ENCODE measurements around the gene CAMK4.
"Not testable (repeated sequence)": the region's sequence is repeated elsewhere in the genome, so short reads cannot be mapped to it uniquely, and the experiment has no call there.

CAMK4 gene

DNA sequence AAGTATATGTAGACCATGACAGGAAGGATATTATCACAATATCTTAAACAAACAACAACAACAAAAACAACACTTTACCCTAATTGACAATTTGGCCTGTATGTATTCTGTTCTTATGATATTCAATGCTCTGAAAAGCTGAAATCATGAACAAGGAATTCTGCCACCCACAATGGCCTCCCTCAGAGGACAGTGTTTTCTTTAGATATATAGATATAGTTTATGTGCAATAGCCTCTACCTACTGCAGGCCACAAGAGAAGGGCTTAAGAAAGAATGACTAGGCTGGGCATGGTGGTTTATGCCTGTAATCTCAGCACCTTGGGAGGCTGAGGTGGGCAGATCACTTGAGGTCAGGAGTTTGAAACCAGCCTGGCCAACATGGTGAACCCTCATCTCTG, 183.4 kb downstream of the CAMK4 start:
- DNase-seq (ENCODE audit: low read depth): no peak
- TF ChIP-seq, protein P1, sequence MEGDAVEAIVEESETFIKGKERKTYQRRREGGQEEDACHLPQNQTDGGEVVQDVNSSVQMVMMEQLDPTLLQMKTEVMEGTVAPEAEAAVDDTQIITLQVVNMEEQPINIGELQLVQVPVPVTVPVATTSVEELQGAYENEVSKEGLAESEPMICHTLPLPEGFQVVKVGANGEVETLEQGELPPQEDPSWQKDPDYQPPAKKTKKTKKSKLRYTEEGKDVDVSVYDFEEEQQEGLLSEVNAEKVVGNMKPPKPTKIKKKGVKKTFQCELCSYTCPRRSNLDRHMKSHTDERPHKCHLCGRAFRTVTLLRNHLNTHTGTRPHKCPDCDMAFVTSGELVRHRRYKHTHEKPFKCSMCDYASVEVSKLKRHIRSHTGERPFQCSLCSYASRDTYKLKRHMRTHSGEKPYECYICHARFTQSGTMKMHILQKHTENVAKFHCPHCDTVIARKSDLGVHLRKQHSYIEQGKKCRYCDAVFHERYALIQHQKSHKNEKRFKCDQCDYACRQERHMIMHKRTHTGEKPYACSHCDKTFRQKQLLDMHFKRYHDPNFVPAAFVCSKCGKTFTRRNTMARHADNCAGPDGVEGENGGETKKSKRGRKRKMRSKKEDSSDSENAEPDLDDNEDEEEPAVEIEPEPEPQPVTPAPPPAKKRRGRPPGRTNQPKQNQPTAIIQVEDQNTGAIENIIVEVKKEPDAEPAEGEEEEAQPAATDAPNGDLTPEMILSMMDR (IDR thresholded peaks at IDR 0.05; ENCODE audit: control insufficient read depth, extremely low read depth, insufficient read depth): no peak
- no peak overlapping the region for H3K4me3 ChIP-seq (ENCODE audit: low read depth, low read length)

DNA sequence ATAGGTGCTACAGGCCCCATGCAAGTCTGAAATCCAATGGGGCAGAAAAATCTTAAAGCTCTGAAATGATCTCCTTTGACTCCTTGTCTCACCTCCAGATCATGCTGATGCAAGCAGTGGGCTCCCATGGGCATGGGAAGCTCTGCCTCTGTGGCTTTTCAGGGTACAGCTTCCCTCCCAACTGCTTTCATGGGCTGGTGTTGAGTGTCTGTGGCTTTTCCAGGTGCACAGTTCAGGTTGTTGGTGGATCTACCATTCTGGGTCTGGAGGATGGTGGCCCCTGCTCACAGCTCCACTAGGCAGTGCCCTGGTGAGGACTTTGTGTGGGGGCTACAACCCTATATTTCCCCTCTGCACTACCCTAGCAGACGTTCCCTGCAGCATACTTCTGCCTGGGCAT, 184.6 kb downstream of the CAMK4 start:
- TF ChIP-seq, protein P1 (IDR thresholded peaks at IDR 0.05; ENCODE audit: control insufficient read depth, extremely low read depth, insufficient read depth): no peak
- no peak for DNase-seq (ENCODE audit: low read depth)
- H3K4me3 ChIP-seq (ENCODE audit: low read depth, low read length): no peak overlapping the region

DNA sequence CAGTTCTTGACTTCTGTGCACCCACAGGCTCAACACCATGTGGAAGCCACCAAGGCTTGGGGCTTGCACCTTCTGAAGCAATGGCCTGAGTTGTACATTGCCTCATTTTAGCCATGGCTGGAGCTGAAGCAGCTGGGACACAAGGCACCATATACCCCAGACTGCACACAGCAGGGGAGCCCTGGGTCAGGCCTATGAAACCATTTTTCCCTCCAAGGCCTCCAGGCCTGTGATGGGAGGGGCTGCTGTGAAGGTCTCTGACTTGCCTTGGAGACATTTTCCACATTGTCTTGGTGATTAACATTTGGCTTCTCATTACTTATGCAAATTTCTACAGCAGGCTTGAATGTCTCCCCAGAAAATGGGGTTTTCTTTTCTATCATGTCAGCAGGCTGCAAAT, 185.1 kb downstream of the CAMK4 start:
- not testable (repeated sequence) for DNase-seq (ENCODE audit: low read depth); H3K4me3 ChIP-seq (ENCODE audit: low read depth, low read length)

DNA sequence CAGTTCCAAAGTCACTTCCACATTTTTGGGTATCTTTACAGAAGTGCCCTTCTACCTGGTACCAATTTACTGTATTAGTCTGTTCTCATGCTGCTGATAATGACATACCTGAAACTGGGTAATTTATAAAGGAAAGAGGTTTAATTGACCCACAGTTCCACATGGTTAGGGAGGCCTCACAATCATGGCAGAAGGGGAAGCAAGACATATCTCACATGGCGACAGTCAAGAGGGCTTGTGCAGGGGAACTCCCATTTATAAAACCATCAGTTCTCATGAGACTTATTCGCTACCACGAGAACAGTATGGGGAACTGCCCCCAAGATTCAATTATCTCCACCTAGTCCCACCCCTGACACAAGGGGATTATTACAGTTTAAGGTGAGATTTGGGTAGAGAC, 185.9 kb downstream of the CAMK4 start:
- not testable (repeated sequence) for H3K4me3 ChIP-seq (ENCODE audit: low read depth, low read length); DNase-seq (ENCODE audit: low read depth)

DNA sequence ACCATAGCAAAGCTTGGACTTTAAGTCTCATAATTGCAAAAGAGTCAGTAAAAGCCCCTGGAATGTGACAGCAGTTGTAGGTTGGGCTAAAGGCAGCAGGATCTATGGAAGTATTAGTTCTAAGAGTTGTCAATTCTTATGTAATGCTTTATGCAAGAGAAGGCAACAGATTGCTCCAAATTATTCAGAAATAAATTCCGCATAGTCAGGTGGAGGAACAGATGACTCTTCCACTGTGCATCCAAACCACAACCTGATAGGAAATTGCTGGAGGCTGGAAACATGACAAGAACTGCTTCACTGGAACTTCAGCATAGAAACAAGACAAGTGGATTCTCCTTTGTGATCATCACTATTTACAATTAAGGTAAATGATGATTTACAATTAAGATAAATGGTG, 187.1 kb downstream of the CAMK4 start:
- TF ChIP-seq, protein P1 (IDR thresholded peaks at IDR 0.05; ENCODE audit: control insufficient read depth, extremely low read depth, insufficient read depth): no peak
- DNase-seq (ENCODE audit: low read depth): no peak

DNA sequence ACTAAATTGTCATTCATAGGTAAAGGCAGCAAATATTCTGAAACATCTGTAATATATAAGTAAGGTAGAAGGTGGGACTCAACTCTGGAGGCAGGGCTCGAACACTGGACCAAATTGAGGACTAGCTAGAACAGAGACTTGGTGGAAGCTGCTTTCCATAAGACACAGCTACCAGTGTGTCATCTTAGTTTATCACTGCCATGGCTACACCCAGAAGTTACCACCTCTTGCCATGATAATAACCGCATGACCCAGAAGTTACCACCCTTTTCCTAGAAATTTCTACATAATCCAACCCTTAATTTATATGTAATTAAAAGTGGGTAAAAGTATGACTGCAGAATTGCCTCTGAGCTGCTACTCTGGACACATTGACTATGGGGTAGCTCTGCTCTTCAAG, 188.4 kb downstream of the CAMK4 start:
- TF ChIP-seq, protein P1 (IDR thresholded peaks at IDR 0.05; ENCODE audit: control insufficient read depth, extremely low read depth, insufficient read depth): no peak
- H3K4me3 ChIP-seq (ENCODE audit: low read depth, low read length): no peak overlapping the region

More for the DNA sequence above, 187.1 kb downstream of the CAMK4 start:
- no peak overlapping the region for H3K4me3 ChIP-seq (ENCODE audit: low read depth, low read length)

DNA sequence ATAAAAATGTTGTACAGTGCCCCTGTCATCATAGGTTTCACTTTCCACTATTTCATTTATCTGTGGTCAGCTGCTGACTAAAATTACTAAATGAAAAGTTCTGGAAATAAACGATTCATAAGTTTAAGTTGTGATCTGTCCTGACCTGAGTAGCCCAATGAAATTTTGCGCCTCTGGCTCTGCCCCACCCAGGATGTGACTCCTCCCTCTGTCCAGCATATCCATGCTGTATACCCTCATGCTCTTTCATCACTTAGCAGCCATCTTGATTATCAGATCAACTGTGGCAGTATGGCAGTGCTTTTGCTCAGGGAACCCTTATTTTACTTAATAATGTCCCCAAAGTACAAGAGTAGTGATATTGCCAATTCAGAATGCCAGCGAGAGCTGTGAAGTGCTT, 190.9 kb downstream of the CAMK4 start:
- no peak for DNase-seq (ENCODE audit: low read depth)
- TF ChIP-seq, protein P1 (IDR thresholded peaks at IDR 0.05; ENCODE audit: control insufficient read depth, extremely low read depth, insufficient read depth): no peak
- H3K4me3 ChIP-seq (ENCODE audit: low read depth, low read length): no peak overlapping the region

More for the DNA sequence above, 188.4 kb downstream of the CAMK4 start:
- DNase-seq (ENCODE audit: low read depth): no peak

DNA sequence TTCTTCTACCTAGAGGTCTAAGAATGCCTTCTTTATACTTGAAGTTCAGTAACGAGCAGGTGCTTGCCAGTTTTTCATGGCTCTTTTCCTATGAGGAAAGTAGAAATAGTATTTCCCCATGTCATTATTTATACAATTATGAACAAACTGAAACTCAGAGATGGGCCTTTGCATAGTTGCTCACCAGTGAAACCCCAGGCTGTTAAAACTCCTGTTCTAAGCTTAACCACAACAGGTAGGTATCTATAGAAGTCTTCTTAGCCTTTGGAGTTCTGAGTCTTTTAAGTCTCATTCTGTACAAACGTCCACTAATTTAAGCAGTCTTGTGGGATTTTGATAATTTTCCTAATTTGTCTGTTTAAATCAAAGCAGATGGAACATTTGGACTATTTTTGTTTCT, 198.1 kb downstream of the CAMK4 start:
- TF ChIP-seq, protein P1 (IDR thresholded peaks at IDR 0.05; ENCODE audit: control insufficient read depth, extremely low read depth, insufficient read depth): no peak
- no peak for DNase-seq (ENCODE audit: low read depth)
- no peak overlapping the region for H3K4me3 ChIP-seq (ENCODE audit: low read depth, low read length)

All from LNCaP clone FGC (cell line).